ENCODE data around the gene RASGRP2. TPM values are rescaled to one million over a fixed set of nuclear protein-coding genes. Genes with fewer than 3 reads are reported as not detected.

The RASGRP2 gene
- total and polyA plus RNA-seq, 2 donors (not counting 3 experiments of a cell fraction or from before 2014, with no cell fraction given) = 1.2 to 2.3 TPM

DNA sequence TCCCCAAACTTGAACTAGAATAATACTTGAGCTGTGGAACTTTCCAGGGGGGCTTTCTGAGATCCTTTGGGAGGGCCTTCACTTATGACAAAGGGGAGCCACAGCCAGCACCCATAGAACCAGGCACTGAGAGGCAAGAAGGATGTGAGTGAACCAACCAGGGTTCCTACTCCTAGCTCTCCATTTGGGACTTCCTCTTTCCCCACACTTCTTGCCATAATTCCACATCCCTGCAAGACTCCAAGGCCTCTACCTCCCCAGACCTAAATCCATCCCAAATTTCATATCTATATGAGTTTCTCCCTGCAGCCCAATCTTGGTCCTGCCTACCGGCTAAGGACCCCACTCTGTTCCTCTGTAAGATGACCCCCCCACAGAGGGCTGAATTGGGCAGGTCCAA is 52.4 kb downstream of the RASGRP2 start:
- H2AFZ ChIP-seq (ENCODE audit: low read depth, low read length) = no peak overlapping the region
- H3K27me3 ChIP-seq (ENCODE audit: control insufficient read depth in 2 of 2, insufficient read depth in 2 of 2, low read length in 2 of 2) = peaks cover 17 to 31% of the 10 kb centered on the region in 2 experiments
- H3K4me3 ChIP-seq (replicated peaks in 1 of 3; ENCODE audit: insufficient read depth in 1 of 3, low read depth in 1 of 3, low read length in 3 of 3) = no peak overlapping the region
- no peak overlapping the region for H3K4me2 ChIP-seq (ENCODE audit: insufficient read depth, low read length)
- ChIA-PET CTCF (interaction anchor here (0.7 to 0.9 kb wide), 2 partner anchors 22 to 242 kb away, joined by 3 read pairs; no protein-coding TSS in a partner anchor), POLR2A (no interaction called here)
- no TSS peak for BruUV-seq (replicated peaks)
- H3K4me1 ChIP-seq (ENCODE audit: control insufficient read depth, extremely low read depth, insufficient read depth, low read length) = no peaks in the 10 kb centered on the region
- no peaks in the 10 kb centered on the region for H3K9me3 ChIP-seq (replicated peaks; ENCODE audit: control insufficient read depth, insufficient read depth, low read length)
- TF ChIP-seq, protein P1, sequence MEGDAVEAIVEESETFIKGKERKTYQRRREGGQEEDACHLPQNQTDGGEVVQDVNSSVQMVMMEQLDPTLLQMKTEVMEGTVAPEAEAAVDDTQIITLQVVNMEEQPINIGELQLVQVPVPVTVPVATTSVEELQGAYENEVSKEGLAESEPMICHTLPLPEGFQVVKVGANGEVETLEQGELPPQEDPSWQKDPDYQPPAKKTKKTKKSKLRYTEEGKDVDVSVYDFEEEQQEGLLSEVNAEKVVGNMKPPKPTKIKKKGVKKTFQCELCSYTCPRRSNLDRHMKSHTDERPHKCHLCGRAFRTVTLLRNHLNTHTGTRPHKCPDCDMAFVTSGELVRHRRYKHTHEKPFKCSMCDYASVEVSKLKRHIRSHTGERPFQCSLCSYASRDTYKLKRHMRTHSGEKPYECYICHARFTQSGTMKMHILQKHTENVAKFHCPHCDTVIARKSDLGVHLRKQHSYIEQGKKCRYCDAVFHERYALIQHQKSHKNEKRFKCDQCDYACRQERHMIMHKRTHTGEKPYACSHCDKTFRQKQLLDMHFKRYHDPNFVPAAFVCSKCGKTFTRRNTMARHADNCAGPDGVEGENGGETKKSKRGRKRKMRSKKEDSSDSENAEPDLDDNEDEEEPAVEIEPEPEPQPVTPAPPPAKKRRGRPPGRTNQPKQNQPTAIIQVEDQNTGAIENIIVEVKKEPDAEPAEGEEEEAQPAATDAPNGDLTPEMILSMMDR (IDR thresholded peaks at IDR 0.05; ENCODE audit: extremely low read depth in 1 of 2, insufficient read depth in 1 of 2, low read depth in 1 of 2, low read length in 2 of 2) = no peak
- TF ChIP-seq MYC (IDR thresholded peaks at IDR 0.05; ENCODE audit: low read depth, low read length) (no peak), EZH2 (IDR thresholded peaks at IDR 0.05; ENCODE audit: borderline replicate concordance, low read depth, low read length, severe bottlenecking) (no peak), POLR2A (IDR thresholded peaks at IDR 0.05; ENCODE audit: low read depth, low read length) (no peak), GATA2 (IDR thresholded peaks at IDR 0.05; ENCODE audit: insufficient read depth, insufficient read length, low read depth, low read length) (no peak), JUN (IDR thresholded peaks at IDR 0.05; ENCODE audit: borderline replicate concordance, insufficient read depth, insufficient read length, low read depth) (no peak), POLR2AphosphoS5 (IDR thresholded peaks at IDR 0.05; ENCODE audit: insufficient read depth, low read depth, low read length) (no peak), FOS (IDR thresholded peaks at IDR 0.05; ENCODE audit: borderline replicate concordance, insufficient read depth, low read length) (no peak)
- TF ChIP-seq, protein P2, sequence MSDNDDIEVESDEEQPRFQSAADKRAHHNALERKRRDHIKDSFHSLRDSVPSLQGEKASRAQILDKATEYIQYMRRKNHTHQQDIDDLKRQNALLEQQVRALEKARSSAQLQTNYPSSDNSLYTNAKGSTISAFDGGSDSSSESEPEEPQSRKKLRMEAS (IDR thresholded peaks at IDR 0.05; ENCODE audit: insufficient read depth, insufficient read length) = no peak
- no peak overlapping the region for H3K9ac ChIP-seq (replicated peaks; ENCODE audit: extremely low read depth, insufficient read depth, low read length)
- no peaks in the 10 kb centered on the region for H3K36me3 ChIP-seq (ENCODE audit: control insufficient read depth in 2 of 2, extremely low read depth in 1 of 2, insufficient read depth in 2 of 2, low read length in 2 of 2)
- no peaks in the 10 kb centered on the region for H4K20me1 ChIP-seq (replicated peaks; ENCODE audit: control insufficient read depth, extremely low read depth, insufficient read depth, low read length)
- FAIRE-seq = no peak
- no peaks in the 10 kb centered on the region for H3K79me2 ChIP-seq (ENCODE audit: control insufficient read depth, insufficient read depth, low read length)
- H3K27ac ChIP-seq (ENCODE audit: insufficient read depth, low read depth, low read length) = no peak overlapping the region
- H3K9me1 ChIP-seq (replicated peaks; ENCODE audit: control insufficient read depth, extremely low read depth, insufficient read depth, low read length) = no peaks in the 10 kb centered on the region
- DNase-seq (ENCODE audit: low read depth, low spot score) = no peak
- dilution Hi-C loops (cut with MboI; ENCODE audit: extremely low pct_ligation_motif_present, low sequenced_read_pairs) (no loop called here), intact Hi-C loops (cut with micrococcal nuclease) (no loop called here)
